Nephron progenitor cell (in vitro differentiated cells): ENCODE results near the gene USH2A.
A peak's percentile ranks its signal among the peaks of the same experiment; 100 is the strongest.

Source experiments
- DNase-seq: peaks from one replicate; pipeline ENCODE4 v3.0.0; 2021
- H3K27ac Mint-ChIP-seq: 2 replicates; pipeline ENCODE4 v1.8.0; 2021; ENCODE audit warnings: mild to moderate bottlenecking, moderate library complexity, mixed read lengths
- H3K27me3 Mint-ChIP-seq: 2 replicates; pipeline ENCODE4 v1.8.0; 2021; ENCODE audit warnings: mild to moderate bottlenecking, low read depth, mixed read lengths; ENCODE audit not compliant: poor library complexity
- H3K36me3 Mint-ChIP-seq: 2 replicates; pipeline ENCODE4 v1.8.0; 2021; ENCODE audit warnings: low read depth, mixed read lengths
- H3K4me1 Mint-ChIP-seq: 2 replicates; pipeline ENCODE4 v1.8.0; 2021; ENCODE audit warnings: mixed read lengths
- H3K4me3 Mint-ChIP-seq: 2 replicates; pipeline ENCODE4 v1.8.0; 2021; ENCODE audit warnings: mild to moderate bottlenecking, moderate library complexity, mixed read lengths
- H3K9me3 Mint-ChIP-seq: 2 replicates; pipeline ENCODE4 v1.8.0; 2021; ENCODE audit warnings: mild to moderate bottlenecking, moderate library complexity, mixed read lengths
- CTCF ChIP-seq: fragments of 200-600 bp; sonication (generic); IDR thresholded peaks from 2 replicates; pipeline ENCODE4 v1.5.0; 2021; ENCODE audit warnings: antibody characterized with exemption

Gene USH2A

GRCh38 chr1:216086678-216087077 lies 336.6 kb downstream of the USH2A start:
- Mint-ChIP-seq H3K4me1 (peaks cover 20% of the 10 kb centered on the region), H3K4me3 (no peak overlapping the region), H3K9me3 (no peaks in the 10 kb centered on the region), H3K36me3 (no peaks in the 10 kb centered on the region), H3K27me3 (no peaks in the 10 kb centered on the region), H3K27ac (peak overlapping the region; percentile 66)
- TF ChIP-seq CTCF, result no peak
- DNase-seq, result no peak

GRCh38 chr1:216081445-216081844 lies 341.8 kb downstream of the USH2A start:
- H3K4me1 Mint-ChIP-seq, result peaks cover 7% of the 10 kb centered on the region
- no peak for TF ChIP-seq CTCF
- DNase-seq, result no peak
- H3K27ac Mint-ChIP-seq, result no peak overlapping the region
- no peaks in the 10 kb centered on the region for H3K9me3 Mint-ChIP-seq
- H3K4me3 Mint-ChIP-seq, result no peak overlapping the region
- no peaks in the 10 kb centered on the region for H3K36me3 Mint-ChIP-seq
- H3K27me3 Mint-ChIP-seq, result no peaks in the 10 kb centered on the region

GRCh38 chr1:216076751-216077150 lies 346.5 kb downstream of the USH2A start:
- no peak for DNase-seq
- H3K4me1 Mint-ChIP-seq, result peaks cover 15% of the 10 kb centered on the region
- no peak for TF ChIP-seq CTCF
- no peak overlapping the region for H3K27ac Mint-ChIP-seq
- no peak overlapping the region for H3K4me3 Mint-ChIP-seq
- no peaks in the 10 kb centered on the region for H3K27me3 Mint-ChIP-seq
- H3K9me3 Mint-ChIP-seq, result no peaks in the 10 kb centered on the region
- H3K36me3 Mint-ChIP-seq, result no peaks in the 10 kb centered on the region

GRCh38 chr1:216075339-216075738 lies 347.9 kb downstream of the USH2A start:
- TF ChIP-seq CTCF, result no peak
- H3K27me3 Mint-ChIP-seq, result no peaks in the 10 kb centered on the region
- H3K36me3 Mint-ChIP-seq, result no peaks in the 10 kb centered on the region

GRCh38 chr1:216073793-216074595 lies 349.3 kb downstream of the USH2A start:
- H3K27me3 Mint-ChIP-seq, result no peaks in the 10 kb centered on the region
- H3K27ac Mint-ChIP-seq, result no peak overlapping the region
- peaks cover 35% of the 10 kb centered on the region for H3K4me1 Mint-ChIP-seq
- no peak for TF ChIP-seq CTCF
- H3K9me3 Mint-ChIP-seq, result no peaks in the 10 kb centered on the region
- no peaks in the 10 kb centered on the region for H3K36me3 Mint-ChIP-seq
- H3K4me3 Mint-ChIP-seq, result no peak overlapping the region
- no peak for DNase-seq

More at GRCh38 chr1:216075339-216075738, 347.9 kb downstream of the USH2A start:
- Mint-ChIP-seq H3K4me1 (peaks cover 27% of the 10 kb centered on the region), H3K9me3 (no peaks in the 10 kb centered on the region), H3K27ac (no peak overlapping the region), H3K4me3 (no peak overlapping the region)
- no peak for DNase-seq

- no peak for DNase-seq
- Mint-ChIP-seq H3K4me1 (peaks cover 41% of the 10 kb centered on the region), H3K4me3 (no peak overlapping the region), H3K9me3 (no peaks in the 10 kb centered on the region), H3K27me3 (no peaks in the 10 kb centered on the region), H3K36me3 (no peaks in the 10 kb centered on the region), H3K27ac (peak overlapping the region; percentile 91)
- no peak for TF ChIP-seq CTCF
Observed at GRCh38 chr1:216071262-216071661, 352.0 kb downstream of the USH2A start.
